Measurements from ENCODE around the gene PRPF18.

- TF ChIP-seq CTCF (IDR thresholded peaks at IDR 0.05 in 8 of 11, conservative IDR thresholded peaks at IDR 0.05 in 3 of 11) (peak; percentile 44 to 89 (median 76)), POLR2A (IDR thresholded peaks at IDR 0.05) (no peak)
These were observed 73.3 kb downstream of the PRPF18 start for GRCh38 chr10:13659887-13660550.

All from spleen (tissue), 7 donors.